Spleen (tissue), 11 donors: ENCODE results near the gene ARHGEF7. TPM values are rescaled to one million over a fixed set of nuclear protein-coding genes. Genes with fewer than 3 reads are reported as not detected.

ENCODE experiments used
- DNase-seq: peaks from one replicate; pipeline ENCODE4 v3.0.0-alpha.2; 2020
- H3K27ac ChIP-seq, 8 donors: fragments of 200-600 bp; sonication (generic) in 7 of 8; 1 replicate in 4 of 8; 2 replicates in 4 of 8; pipeline versions ENCODE4 v1.5.0 to v1.8.0; 2016 to 2021; ENCODE audit warnings: inconsistent platforms in 4 of 8, mild to moderate bottlenecking in 4 of 8, moderate library complexity in 1 of 8
- H3K27me3 ChIP-seq, 7 donors: fragments of 200-600 bp; sonication (generic) in 6 of 7; replicated peaks in 1 of 7; 1 replicate in 4 of 7; 2 replicates in 3 of 7; pipeline versions ENCODE4 v1.5.0 to v1.8.0; 2016 to 2021; ENCODE audit warnings: inconsistent platforms in 3 of 7, mild to moderate bottlenecking in 1 of 7
- H3K36me3 ChIP-seq, 6 donors: fragments of 200-600 bp; sonication (generic) in 5 of 6; 1 replicate in 4 of 6; 2 replicates in 2 of 6; pipeline versions ENCODE4 v1.5.0 to v1.8.0; 2016 to 2021; ENCODE audit warnings: inconsistent platforms in 2 of 6
- H3K4me1 ChIP-seq, 6 donors: fragments of 200-600 bp; sonication (generic) in 5 of 6; 1 replicate in 3 of 6; 2 replicates in 3 of 6; pipeline versions ENCODE4 v1.5.0 to v1.8.0; 2016 to 2021; ENCODE audit warnings: inconsistent platforms in 3 of 6
- H3K4me3 ChIP-seq, 8 donors: fragments of 200-600 bp; sonication (generic) in 7 of 8; 1 replicate in 4 of 8; 2 replicates in 4 of 8; pipeline versions ENCODE4 v1.5.0 to v1.8.0; 2016 to 2021; ENCODE audit warnings: inconsistent platforms in 4 of 8, mild to moderate bottlenecking in 4 of 8, moderate library complexity in 2 of 8
- H3K9me3 ChIP-seq, 8 donors: fragments of 200-600 bp; sonication (generic) in 7 of 8; 1 replicate in 4 of 8; 2 replicates in 4 of 8; pipeline versions ENCODE4 v1.5.0 to v1.8.0; 2016 to 2021; ENCODE audit warnings: inconsistent platforms in 4 of 8
- CTCF ChIP-seq, 11 experiments: fragments of 200-600 bp in 7 of 11; fragments of 450-650 bp in 4 of 11; sonication (generic) in 4 of 11; IDR thresholded peaks in 8 of 11; conservative IDR thresholded peaks in 3 of 11; 1 replicate in 7 of 11; 2 replicates in 4 of 11; pipeline versions ENCODE4 v1.4.0 to v1.8.0; 2016 to 2021; ENCODE audit warnings: antibody characterized with exemption in 11 of 11, inconsistent platforms in 4 of 11, mild to moderate bottlenecking in 1 of 11
- POLR2A ChIP-seq, 3 donors: fragments of 450-650 bp; IDR thresholded peaks; one replicate each; pipeline ENCODE4 v1.5.1; 2017; ENCODE audit warnings: antibody characterized with exemption in 3 of 3, mild to moderate bottlenecking in 1 of 3
- POLR2AphosphoS5 ChIP-seq, 3 donors: sonication (generic); formaldehyde crosslinking; IDR thresholded peaks; one replicate each; pipeline ENCODE4 v1.5.1; 2017; ENCODE audit warnings: antibody characterized with exemption in 3 of 3
- WGBS, 5 donors: extraction: QIAGEN DNeasy Blood & Tissue Kit in 3 of 5; methylation state at CpG; one replicate each; pipeline versions ENCODE4 v1.1.5 to v1.1.7; 2013 to 2018; 5-methylcytosine and 5-hydroxymethylcytosine counted together
- intact Hi-C: fragments of 100-400 bp; cut with DNase I; formaldehyde crosslinking; loops from one replicate; pipeline ENCODE4 v1.15.0; 2023; ENCODE audit warnings: low total_unique reads
- polyA plus RNA-seq, 3 donors: library from polyadenylated mRNA; stranded (reverse); fragments of 200-250 nt; gene quantifications; one replicate each; pipeline ENCODE4 v1.2.1, GENCODE V29; 2013
- total RNA-seq, 7 donors: library from RNA; depleted of rRNA in 3 of 7; stranded (reverse); fragments of >200 nt in 3 of 7; fragmentation: NEBNext Ultra II Directional in 4 of 7; extraction: Animal tissue kit (Norgen Biotek cat#: 25700) in 4 of 7; gene quantifications; one replicate each; pipeline versions ENCODE4 v1.1.0 to v1.2.1, GENCODE V29; 2016 to 2021
- donor health status: healthy with polysubstance abuse.
- donor health status: DM: no; HTN: no; CAD: no; lungs with moderate emphysema.
- donor health status: DM: no; HTN: no; CAD: no.
- donor health status: Bipolar disorder and iron deficiency.
- donor health status: healthy.
- donor health status: DM: no; HTN: no; CAD: no.
- donor health status: DM: yes; HTN: yes; CAD: no.

ARHGEF7 gene
- total and polyA plus RNA-seq, 10 donors: 18.0 to 192 (median 114) TPM

GRCh38 chr13:111131611-111132010, 16.5 kb downstream of the ARHGEF7 start:
- WGBS, 5 donors: 75 to 90% (median 78%) methylated on average over 4 of the region's 4 CpGs
- intact Hi-C loops: no loop called here
- H3K4me3 ChIP-seq: no peak overlapping the region
- H3K4me1 ChIP-seq: no peaks in the 10 kb centered on the region
- H3K9me3 ChIP-seq: no peaks in the 10 kb centered on the region
- no peak for TF ChIP-seq POLR2A (IDR thresholded peaks at IDR 0.05)
- no peak for TF ChIP-seq CTCF (IDR thresholded peaks at IDR 0.05 in 8 of 11, conservative IDR thresholded peaks at IDR 0.05 in 3 of 11)
- TF ChIP-seq POLR2AphosphoS5 (IDR thresholded peaks at IDR 0.05): no peak
- no peaks in the 10 kb centered on the region for H3K36me3 ChIP-seq
- H3K27ac ChIP-seq: no peak overlapping the region
- no peak for DNase-seq
- H3K27me3 ChIP-seq: no peaks in the 10 kb centered on the region

GRCh38 chr13:111132948-111133347, 17.8 kb downstream of the ARHGEF7 start:
- intact Hi-C loops: no loop called here
- Histone ChIP-seq H3K4me1 (no peaks in the 10 kb centered on the region), H3K36me3 (no peaks in the 10 kb centered on the region), H3K27ac (no peak overlapping the region), H3K27me3 (peaks cover 0 to 5% (median 0%) of the 10 kb centered on the region in 7 donors), H3K9me3 (no peaks in the 10 kb centered on the region), H3K4me3 (no peak overlapping the region)
- TF ChIP-seq CTCF (IDR thresholded peaks at IDR 0.05 in 8 of 11, conservative IDR thresholded peaks at IDR 0.05 in 3 of 11) (no peak), POLR2AphosphoS5 (IDR thresholded peaks at IDR 0.05) (no peak), POLR2A (IDR thresholded peaks at IDR 0.05) (no peak)
- WGBS, 5 donors: 87 to 93% (median 91%) methylated on average over 7 of the region's 7 CpGs
- no peak for DNase-seq

GRCh38 chr13:111139452-111139851, 24.3 kb downstream of the ARHGEF7 start:
- Histone ChIP-seq H3K9me3 (no peaks in the 10 kb centered on the region), H3K4me3 (no peak overlapping the region), H3K27me3 (peaks cover 0 to 27% (median 0%) of the 10 kb centered on the region in 7 donors), H3K4me1 (no peaks in the 10 kb centered on the region), H3K36me3 (no peaks in the 10 kb centered on the region), H3K27ac (no peak overlapping the region)
- intact Hi-C loops: no loop called here
- TF ChIP-seq CTCF (IDR thresholded peaks at IDR 0.05 in 8 of 11, conservative IDR thresholded peaks at IDR 0.05 in 3 of 11) (no peak), POLR2A (IDR thresholded peaks at IDR 0.05) (no peak), POLR2AphosphoS5 (IDR thresholded peaks at IDR 0.05) (no peak)
- 88 to 93% (median 88%) methylated on average over 8 to 9 of the region's 9 CpGs for WGBS, 5 donors
- no peak for DNase-seq

- no peaks in the 10 kb centered on the region for H3K4me1 ChIP-seq
- 77 to 89% (median 88%) methylated on average over 9 of the region's 9 CpGs for WGBS, 5 donors
- H3K9me3 ChIP-seq: no peaks in the 10 kb centered on the region
- TF ChIP-seq POLR2AphosphoS5 (IDR thresholded peaks at IDR 0.05) (no peak), POLR2A (IDR thresholded peaks at IDR 0.05) (no peak), CTCF (IDR thresholded peaks at IDR 0.05 in 8 of 11, conservative IDR thresholded peaks at IDR 0.05 in 3 of 11) (no peak)
- no peak overlapping the region for H3K27ac ChIP-seq
- H3K4me3 ChIP-seq: no peak overlapping the region
- H3K27me3 ChIP-seq: peaks cover 0 to 28% (median 0%) of the 10 kb centered on the region in 7 donors
- no peak for DNase-seq
- H3K36me3 ChIP-seq: no peaks in the 10 kb centered on the region
- intact Hi-C loops: no loop called here
These were observed 24.9 kb downstream of the ARHGEF7 start for GRCh38 chr13:111139873-111140561.
